Activated CD4-positive, CD25-positive, alpha-beta regulatory T cell (primary cell): ENCODE data around the gene WNT2B.

ENCODE experiments used
- DNase-seq, 4 experiments: peaks; one replicate each; lab custom pipeline; 2025; lab: John Stamatoyannopoulos, UW

WNT2B gene

DNA sequence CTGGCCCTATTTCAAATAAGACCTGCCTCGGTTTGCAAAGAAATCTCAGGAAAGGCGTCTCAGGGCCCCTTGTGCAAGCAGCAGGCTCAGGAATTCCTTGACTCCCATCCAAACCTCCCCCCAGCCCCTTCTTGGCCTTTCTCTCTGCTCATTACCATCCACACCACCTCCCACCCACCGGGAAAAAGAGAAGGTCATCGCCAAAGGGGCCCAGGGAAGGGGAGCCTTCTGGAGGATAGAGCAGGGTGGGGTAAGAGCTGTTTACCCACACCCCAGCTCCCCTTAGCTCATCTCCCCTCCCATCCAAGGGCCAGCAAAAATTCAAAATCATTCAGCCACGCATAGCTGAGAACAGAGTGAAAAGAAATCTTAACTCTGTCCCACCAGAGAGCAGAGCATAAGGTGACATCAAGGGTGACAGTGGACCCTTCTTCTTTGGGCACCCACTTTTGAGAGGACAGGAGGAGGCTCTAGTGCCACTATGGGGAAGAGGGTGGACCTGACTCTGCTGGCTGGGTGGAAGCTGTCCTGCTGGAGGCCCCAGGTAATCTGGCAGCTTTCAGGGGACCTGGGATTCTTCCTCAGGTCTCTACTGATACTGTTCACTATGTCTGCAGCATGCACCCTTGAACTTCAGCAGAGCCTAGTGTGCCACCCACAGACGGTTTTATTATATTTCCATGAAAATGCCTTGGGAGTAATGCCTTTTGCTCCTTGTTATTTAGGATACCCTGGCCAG lies 3.9 kb upstream of the WNT2B start:
- no peak for DNase-seq

DNA sequence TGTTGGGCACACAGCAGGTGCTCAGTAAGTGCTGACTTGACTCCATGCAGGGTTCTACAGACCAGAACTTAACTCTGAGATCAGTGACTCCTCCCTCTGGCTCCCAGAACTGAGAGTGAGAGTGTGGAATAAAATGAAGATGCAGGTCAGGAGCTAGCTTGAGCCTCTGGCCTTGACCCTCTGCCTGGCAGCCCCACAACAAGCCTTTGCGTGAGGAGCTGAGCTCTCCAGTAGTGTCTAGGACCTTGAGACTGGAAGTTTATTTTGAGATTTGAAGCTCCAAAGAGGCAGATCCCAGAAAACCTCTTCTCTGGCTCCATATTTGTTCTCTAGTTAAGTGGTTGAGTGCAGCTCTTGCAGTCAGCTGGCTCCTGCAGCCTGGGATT lies 3.4 kb upstream of the WNT2B start:
- no peak for DNase-seq

DNA sequence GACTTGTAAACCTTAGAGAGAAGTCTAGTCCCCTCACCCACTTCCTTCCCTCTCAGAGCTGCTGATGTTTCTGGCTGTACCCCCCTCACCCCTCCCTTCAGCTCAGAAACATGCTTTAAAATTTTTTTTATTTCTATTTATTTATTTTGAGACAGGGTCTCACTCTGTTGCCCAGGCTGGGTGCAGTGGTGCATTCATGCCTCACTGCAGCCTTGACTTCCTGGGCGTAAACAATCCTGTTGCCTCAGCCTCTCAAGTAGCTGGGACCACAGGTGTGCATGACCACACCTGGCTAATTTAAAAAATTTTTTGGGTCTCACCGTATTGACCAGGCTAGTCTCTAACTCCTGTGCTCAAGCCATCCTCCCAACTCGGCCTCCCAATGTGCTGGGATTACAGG lies 2.9 kb upstream of the WNT2B start:
- DNase-seq = no peak

- no peak for DNase-seq
Observed at GRCh38 chr1:112506306-112506705, 2.5 kb upstream of the WNT2B start.

DNA sequence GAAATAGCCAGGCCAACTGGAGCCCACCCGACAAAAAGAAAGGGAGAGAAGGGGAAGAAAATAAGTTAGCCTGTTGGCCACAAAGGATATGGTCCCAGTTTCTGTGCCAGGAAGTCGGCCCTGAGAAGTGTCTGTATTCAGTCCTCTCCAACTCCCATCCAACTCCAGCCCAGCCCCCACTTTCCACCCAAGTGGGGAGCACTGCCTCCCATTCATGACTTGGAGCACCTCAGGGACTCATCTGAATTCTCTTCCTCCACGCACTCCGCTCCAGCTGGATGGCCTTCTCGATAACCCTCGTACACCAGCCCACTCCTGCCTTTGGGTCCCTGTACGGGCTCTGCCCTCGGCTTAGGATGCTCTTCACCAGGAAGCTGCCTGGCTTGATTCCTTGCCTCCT lies 2.0 kb upstream of the WNT2B start:
- DNase-seq = no peak

DNA sequence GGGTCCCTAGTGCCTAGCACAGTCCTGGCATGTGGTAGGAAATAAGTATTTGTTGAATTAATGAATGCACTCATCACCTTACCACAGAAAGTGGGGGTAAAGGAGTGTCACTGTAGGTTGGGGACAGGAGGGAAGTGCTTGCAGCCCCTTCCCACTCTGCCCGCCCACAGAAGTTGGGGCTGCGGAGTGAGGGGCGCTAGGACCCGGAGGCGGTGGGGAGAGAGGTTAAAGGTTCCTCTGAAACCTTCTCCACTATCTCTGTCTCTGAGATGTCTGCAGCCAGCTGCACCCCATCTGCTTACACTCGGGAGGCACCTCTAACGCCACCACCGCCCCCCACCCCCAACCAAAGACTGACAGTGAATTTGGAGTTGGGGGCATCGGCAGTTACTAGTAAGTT lies 1.4 kb upstream of the WNT2B start:
- no peak for DNase-seq

- no peak for DNase-seq
Observed at GRCh38 chr1:112507921-112508277, 866 bp upstream of the WNT2B start.

GRCh38 chr1:112509005-112509659 lies 367 bp downstream of the WNT2B start:
- no peak for DNase-seq

- DNase-seq = no peak
Observed at GRCh38 chr1:112509660-112510178, 954 bp downstream of the WNT2B start.

DNA sequence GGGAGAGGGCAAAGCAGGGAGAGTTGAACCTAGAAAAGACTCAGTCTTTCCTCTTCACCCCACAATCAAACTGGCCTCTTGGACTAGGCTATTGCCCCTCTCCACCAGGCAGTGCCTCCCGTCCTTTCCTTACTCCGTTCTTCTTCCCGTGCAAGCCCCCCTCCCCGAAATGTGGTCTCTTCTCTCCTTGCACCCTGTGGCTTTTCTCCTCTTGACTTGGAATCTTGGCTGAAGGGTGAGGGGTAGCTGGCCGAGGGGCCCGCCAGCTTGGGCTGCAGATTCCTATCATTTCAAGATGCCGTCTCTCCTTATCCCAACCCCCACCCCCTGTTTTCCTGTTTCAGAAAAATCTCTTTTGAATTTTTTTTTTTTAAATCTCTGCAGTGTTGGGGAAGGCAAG lies 1.6 kb downstream of the WNT2B start:
- no peak for DNase-seq

GRCh38 chr1:112511897-112512296 lies 3.1 kb downstream of the WNT2B start:
- no peak for DNase-seq

- no peak for DNase-seq
Observed at GRCh38 chr1:112513112-112513870, 4.5 kb downstream of the WNT2B start.

DNA sequence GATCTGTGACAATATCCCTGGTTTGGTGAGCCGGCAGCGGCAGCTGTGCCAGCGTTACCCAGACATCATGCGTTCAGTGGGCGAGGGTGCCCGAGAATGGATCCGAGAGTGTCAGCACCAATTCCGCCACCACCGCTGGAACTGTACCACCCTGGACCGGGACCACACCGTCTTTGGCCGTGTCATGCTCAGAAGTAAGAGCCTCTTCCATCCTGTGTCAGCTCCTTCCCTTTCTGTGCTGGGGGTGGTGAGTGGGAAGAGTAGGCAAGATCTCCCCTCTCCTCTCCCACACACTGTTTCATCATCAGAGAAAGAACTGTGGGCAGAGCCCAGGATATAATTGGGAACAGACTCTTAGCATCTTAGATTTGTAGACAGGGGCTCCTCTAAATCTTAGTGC lies 6.1 kb downstream of the WNT2B start:
- DNase-seq = no peak

GRCh38 chr1:112515311-112516009 lies 6.7 kb downstream of the WNT2B start:
- DNase-seq = no peak

GRCh38 chr1:112516141-112516540 lies 7.4 kb downstream of the WNT2B start:
- DNase-seq = no peak

DNA sequence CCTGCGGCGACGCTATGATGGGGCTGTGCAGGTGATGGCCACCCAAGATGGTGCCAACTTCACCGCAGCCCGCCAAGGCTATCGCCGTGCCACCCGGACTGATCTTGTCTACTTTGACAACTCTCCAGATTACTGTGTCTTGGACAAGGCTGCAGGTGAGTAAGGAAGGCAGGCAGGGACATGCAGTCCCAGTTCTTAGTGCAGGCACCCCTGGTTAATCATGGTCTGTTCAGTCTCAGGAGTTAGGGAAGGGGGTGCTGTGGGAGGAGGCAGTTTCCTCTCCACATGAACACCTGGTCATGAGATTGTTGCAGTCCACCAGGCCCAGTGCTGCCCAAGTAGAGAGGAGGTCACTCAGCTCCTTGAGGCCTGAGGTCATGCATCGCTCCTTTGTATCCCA lies 8.5 kb downstream of the WNT2B start:
- DNase-seq = no peak

DNA sequence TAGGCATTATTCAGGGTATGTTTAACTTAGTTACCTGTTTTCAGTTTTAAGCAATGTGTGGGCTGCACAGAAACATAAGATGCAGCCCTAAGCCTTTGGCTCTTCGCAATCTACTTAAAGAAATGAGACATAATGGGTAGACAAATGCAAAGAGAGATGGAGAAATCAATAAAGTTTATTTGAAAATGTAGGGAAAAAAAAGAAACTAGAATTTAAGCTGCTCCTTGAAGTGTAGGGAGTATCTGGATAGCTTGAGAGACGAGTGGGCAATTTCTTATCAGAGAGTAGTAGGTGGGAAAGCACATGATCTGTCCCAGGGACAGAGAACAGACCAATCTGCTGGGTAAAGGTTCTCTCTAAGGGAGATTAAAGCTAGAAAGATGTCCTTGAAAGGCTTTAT lies 8.9 kb downstream of the WNT2B start:
- DNase-seq = no peak

- no peak for DNase-seq
Observed at GRCh38 chr1:112518186-112518585, 9.4 kb downstream of the WNT2B start.

- no peak for DNase-seq
Observed at GRCh38 chr1:112520166-112520565, 11.4 kb downstream of the WNT2B start.

- no peak for DNase-seq
Observed at GRCh38 chr1:112522621-112523020, 13.9 kb downstream of the WNT2B start.

GRCh38 chr1:112524251-112524650 lies 15.5 kb downstream of the WNT2B start:
- no peak for DNase-seq

- no peak for DNase-seq
Observed at GRCh38 chr1:112524986-112525385, 16.2 kb downstream of the WNT2B start.
